GM21717 (cell line): ENCODE results near the gene EPM2A.
"Not testable (repeated sequence)": the region's sequence is repeated elsewhere in the genome, so short reads cannot be mapped to it uniquely, and the experiment has no call there.

Experiments used
- ATAC-seq: cut with Tn5 transposase; IDR thresholded peaks from one replicate; pipeline ENCODE4 v1.9.1; 2021; ENCODE audit warnings: mild to moderate bottlenecking, moderate library complexity; ENCODE audit not compliant: unreplicated experiment

The EPM2A gene

GRCh38 chr6:145735356-145736165, at the start of gene EPM2A:
TSS of gene EPM2A (minus strand) at chr6:145735520. CDS start at chr6:145735498, 22 bp downstream.
- peak; percentile 88 for ATAC-seq

- no peak for ATAC-seq
Observed at GRCh38 chr6:145784683-145785082, 49.4 kb upstream of the EPM2A start.

GRCh38 chr6:145783796-145784195, 48.5 kb upstream of the EPM2A start:
- no peak for ATAC-seq

GRCh38 chr6:145772846-145773245, 37.5 kb upstream of the EPM2A start:
- ATAC-seq: no peak

- ATAC-seq: no peak
Observed at GRCh38 chr6:145765449-145765848, 30.1 kb upstream of the EPM2A start.

- ATAC-seq: no peak
Observed at GRCh38 chr6:145763742-145764141, 28.4 kb upstream of the EPM2A start.

- no peak for ATAC-seq
Observed at GRCh38 chr6:145761584-145761983, 26.3 kb upstream of the EPM2A start.

- no peak for ATAC-seq
Observed at GRCh38 chr6:145758113-145758512, 22.8 kb upstream of the EPM2A start.

- no peak for ATAC-seq
Observed at GRCh38 chr6:145756170-145756662, 20.9 kb upstream of the EPM2A start.

GRCh38 chr6:145755682-145756081, 20.4 kb upstream of the EPM2A start:
- no peak for ATAC-seq

GRCh38 chr6:145752638-145753037, 17.3 kb upstream of the EPM2A start:
- no peak for ATAC-seq

- peak; percentile 91 for ATAC-seq
Observed at GRCh38 chr6:145749632-145750031, 14.3 kb upstream of the EPM2A start.

- ATAC-seq: no peak
Observed at GRCh38 chr6:145745861-145746260, 10.5 kb upstream of the EPM2A start.

GRCh38 chr6:145744619-145745018, 9.3 kb upstream of the EPM2A start:
- ATAC-seq: no peak

- no peak for ATAC-seq
Observed at GRCh38 chr6:145743332-145743731, 8.0 kb upstream of the EPM2A start.

- not testable (repeated sequence) for ATAC-seq
Observed at GRCh38 chr6:145742472-145742871, 7.2 kb upstream of the EPM2A start.

GRCh38 chr6:145739685-145740084, 4.4 kb upstream of the EPM2A start:
- not testable (repeated sequence) for ATAC-seq

- ATAC-seq: no peak
Observed at GRCh38 chr6:145738265-145738664, 2.9 kb upstream of the EPM2A start.

GRCh38 chr6:145736661-145737144, 1.4 kb upstream of the EPM2A start:
- no peak for ATAC-seq

GRCh38 chr6:145734486-145735355, 599 bp downstream of the EPM2A start:
- ATAC-seq: peak; percentile 75

- no peak for ATAC-seq
Observed at GRCh38 chr6:145733810-145734209, 1.5 kb downstream of the EPM2A start.
